ENCODE measurements around the gene NAP1L1.

NAP1L1 gene

DNA sequence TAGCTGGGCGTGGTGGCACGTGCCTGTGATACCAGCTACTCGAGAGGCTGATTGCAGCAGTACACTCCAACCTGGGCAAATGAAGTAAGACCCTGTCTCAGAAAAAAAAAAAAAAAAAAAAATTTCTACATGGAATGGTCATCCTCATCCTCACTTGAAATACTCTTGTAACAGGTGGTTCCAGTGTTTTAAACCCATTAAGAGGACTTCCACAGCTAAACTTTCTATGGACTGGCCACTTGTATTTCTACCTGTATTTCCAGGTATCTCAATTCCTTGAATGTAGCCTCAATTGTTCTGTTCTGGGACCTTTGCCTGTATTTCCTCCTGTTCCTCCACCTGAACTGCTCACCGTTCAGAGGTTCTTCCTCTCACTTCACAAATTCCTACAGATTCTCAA is 41.1 kb downstream of the NAP1L1 start:
- no peak for DNase-seq (ENCODE audit: low read depth)
- H3K4me3 ChIP-seq (ENCODE audit: low read depth, low read length), result no peak overlapping the region

- H3K4me3 ChIP-seq (ENCODE audit: low read depth, low read length), result no peak overlapping the region
- DNase-seq (ENCODE audit: low read depth), result no peak
Observed at GRCh38 chr12:76042147-76042546, 42.3 kb downstream of the NAP1L1 start.

GRCh38 chr12:76041406-76041805 is 43.1 kb downstream of the NAP1L1 start:
- no peak overlapping the region for H3K4me3 ChIP-seq (ENCODE audit: low read depth, low read length)
- DNase-seq (ENCODE audit: low read depth), result no peak

DNA sequence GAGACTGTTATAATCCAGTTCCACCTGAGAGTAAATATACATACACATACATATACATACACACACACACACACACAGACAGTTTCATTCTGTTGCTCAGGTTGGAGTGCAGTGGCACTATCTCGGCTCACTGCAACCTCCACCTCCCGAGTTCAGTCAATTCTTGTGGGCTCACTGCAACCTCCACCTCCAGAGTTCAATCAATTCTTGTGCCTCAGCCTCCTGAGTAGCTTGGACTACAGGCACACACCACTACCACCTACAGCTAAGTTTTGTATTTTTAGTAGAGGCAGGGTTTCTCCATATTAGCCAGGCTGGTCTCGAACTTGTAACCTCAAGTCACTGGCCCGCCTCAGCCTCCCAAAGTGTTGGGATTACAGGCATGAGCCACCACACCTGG is 44.0 kb downstream of the NAP1L1 start:
- DNase-seq (ENCODE audit: low read depth), result no peak
- H3K4me3 ChIP-seq (ENCODE audit: low read depth, low read length), result no peak overlapping the region

DNA sequence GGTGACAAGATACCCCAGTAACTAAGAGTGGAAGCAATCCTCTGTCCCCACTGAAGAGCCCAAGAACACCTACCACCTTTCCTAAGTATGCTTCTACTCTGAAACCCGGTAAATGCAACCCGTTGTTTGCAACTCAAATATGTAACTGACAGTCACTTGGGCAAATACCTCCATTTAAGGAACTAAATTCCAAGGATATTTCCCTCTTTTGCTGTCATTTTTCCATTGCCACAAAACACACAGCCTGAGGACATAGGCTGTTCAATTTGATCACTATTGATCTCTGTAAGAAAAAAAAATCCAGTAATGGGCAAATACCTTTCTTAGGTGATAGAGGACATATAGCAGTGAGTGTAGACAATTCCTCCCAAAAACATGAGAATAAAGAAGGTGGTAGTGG is 46.3 kb downstream of the NAP1L1 start:
- DNase-seq (ENCODE audit: low read depth), result no peak
- no peak overlapping the region for H3K4me3 ChIP-seq (ENCODE audit: low read depth, low read length)

GRCh38 chr12:76037130-76038103 is 47.1 kb downstream of the NAP1L1 start:
- H3K4me3 ChIP-seq (ENCODE audit: low read depth, low read length), result no peak overlapping the region
- peak; percentile 60 for DNase-seq (ENCODE audit: low read depth)

GRCh38 chr12:76035045-76035444 is 49.4 kb downstream of the NAP1L1 start:
- H3K4me3 ChIP-seq (ENCODE audit: low read depth, low read length), result no peak overlapping the region
- DNase-seq (ENCODE audit: low read depth), result no peak

GRCh38 chr12:76033081-76034011 is 51.1 kb downstream of the NAP1L1 start:
- peak overlapping the region; percentile 68 for H3K4me3 ChIP-seq (ENCODE audit: low read depth, low read length)

GRCh38 chr12:76032043-76032981 is 52.2 kb downstream of the NAP1L1 start:
- peak overlapping the region; percentile 68 for H3K4me3 ChIP-seq (ENCODE audit: low read depth, low read length)
- peak; percentile 43 for DNase-seq (ENCODE audit: low read depth)

More at GRCh38 chr12:76033081-76034011, 51.1 kb downstream of the NAP1L1 start:
- no peak for DNase-seq (ENCODE audit: low read depth)

DNA sequence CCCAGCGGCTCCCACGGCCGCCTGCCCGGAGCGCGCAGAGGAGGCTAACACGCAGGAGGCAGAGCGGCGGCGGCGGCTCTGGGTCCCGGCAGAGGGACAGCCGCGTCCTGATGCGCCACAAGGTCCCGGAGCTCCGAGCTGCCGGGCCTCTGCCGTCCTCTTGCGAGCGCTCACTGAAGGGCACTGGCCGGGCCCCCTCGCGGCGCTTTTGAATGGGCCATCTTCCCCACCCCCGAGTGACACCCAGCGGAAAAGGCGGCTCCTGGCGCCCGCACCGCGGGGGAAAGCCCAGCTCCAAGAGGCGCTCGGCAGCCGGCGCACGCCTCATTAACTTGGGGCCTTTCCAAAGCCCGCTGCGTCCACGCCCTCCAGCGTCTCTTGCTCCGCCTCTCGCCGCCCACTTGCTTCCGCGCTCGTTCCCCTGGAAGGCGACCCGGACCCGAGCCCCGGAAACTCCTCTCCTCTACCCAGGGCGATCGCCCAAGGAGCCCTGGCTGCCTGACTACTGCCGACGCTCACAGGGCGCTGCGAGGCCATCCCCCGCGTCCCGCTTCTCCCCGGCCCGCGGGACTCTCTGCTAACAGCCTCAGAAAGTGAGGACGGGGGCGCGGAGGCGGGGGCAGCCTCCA is 53.0 kb downstream of the NAP1L1 start, which contains the start of gene PHLDA1:
PHLDA1 (minus strand) TSS at position 363 of the 629 bp plus-strand sequence.
- DNase-seq (ENCODE audit: low read depth), result peak; percentile 93
- H3K4me3 ChIP-seq (ENCODE audit: low read depth, low read length), result peak within 1 kb of the TSS; percentile 68

- H3K4me3 ChIP-seq (ENCODE audit: low read depth, low read length), result peak overlapping the region; percentile 68
- no peak for DNase-seq (ENCODE audit: low read depth)
Observed at GRCh38 chr12:76031081-76031413, 53.4 kb downstream of the NAP1L1 start.

DNA sequence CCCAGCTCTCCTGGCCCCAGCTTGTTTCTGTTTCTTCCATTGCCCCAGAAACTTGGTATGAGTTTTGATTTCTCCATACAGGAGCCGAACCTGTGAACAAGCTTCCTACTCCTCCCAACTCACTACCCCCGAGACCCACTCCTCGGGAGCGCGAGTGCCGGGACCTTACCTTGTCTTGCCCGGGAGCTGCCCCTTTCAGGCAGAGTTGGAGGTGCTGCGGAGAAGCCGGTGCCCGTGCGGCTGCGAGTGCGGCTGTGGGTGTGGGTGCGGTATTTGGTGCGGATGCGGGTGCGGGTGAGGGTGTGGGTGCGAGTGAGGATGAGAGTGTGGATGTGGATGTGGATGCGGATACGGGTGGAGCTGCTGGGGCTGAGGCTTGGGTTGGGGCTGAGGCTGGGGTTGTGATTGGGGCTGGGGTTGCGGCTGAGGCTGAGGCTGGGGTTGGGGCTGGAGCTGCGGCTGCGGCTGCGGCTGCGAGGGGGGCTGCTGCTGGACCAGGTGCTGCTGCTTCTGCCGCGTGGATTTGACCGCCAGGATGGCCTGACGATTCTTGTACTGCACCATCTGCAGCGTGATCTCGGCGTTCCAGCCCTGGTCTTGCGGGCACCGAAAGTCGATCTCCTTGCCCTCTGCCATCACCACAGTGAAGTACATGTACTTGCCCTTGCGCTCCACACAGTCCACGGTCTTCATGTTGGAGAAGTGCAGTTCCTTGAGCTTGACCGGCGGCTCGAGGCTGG is 54.0 kb downstream of the NAP1L1 start:
- H3K4me3 ChIP-seq (ENCODE audit: low read depth, low read length), result peak overlapping the region; percentile 68
- DNase-seq (ENCODE audit: low read depth), result no peak

DNA sequence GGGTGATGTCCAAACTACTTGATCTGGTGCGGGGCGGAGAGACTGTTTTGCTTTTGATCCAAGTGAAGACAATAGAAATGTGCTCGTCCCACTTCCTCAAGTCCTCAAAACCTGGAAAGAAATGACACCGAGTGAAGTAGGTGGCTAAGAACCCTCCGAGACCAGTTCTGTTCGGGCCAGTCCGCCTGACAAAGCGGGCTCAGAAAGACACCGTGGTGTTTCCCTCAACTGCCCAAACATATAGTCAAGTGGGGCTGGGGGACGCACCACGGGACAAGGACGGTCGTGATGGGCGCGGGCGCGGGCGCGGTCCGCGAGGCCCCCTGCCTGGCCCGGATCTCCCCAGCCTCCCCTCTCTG is 54.5 kb downstream of the NAP1L1 start:
- no peak for DNase-seq (ENCODE audit: low read depth)
- peak overlapping the region; percentile 68 for H3K4me3 ChIP-seq (ENCODE audit: low read depth, low read length)

DNA sequence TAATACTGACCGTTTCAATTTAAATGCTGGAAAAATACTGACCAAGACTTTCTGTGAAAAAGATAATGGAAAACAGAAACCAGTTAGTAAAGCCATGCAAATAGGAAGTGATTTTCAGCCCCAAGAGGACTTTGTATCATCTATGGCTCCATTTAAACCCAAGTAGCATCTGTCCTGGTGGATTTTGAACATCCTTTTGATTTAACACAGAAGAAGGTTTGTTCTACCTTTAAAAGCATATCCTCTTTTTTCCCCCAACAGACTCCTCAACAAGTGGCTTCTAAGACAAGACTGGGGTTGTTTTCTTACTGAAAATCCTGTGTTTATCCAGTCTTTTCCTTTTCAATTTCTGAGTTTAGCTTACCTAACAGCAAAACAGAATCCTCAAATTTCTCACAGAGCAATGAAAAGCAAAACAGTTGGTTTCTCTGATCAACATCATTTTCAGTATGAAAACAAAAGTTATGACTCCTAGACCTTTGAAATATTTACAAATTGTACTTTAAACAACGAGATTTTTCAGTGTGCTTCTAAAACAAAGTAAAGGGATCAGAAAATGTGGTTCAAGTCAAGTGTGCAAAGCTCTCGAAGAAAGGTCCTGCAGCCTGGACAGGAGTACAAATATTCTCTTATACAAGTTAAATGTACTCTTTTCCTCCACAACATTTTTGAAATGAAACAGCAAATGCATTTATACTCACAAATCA is 55.8 kb downstream of the NAP1L1 start:
- DNase-seq (ENCODE audit: low read depth), result no peak
- H3K4me3 ChIP-seq (ENCODE audit: low read depth, low read length), result peak overlapping the region; percentile 68

GRCh38 chr12:76026643-76027063 is 57.8 kb downstream of the NAP1L1 start:
- no peak overlapping the region for H3K4me3 ChIP-seq (ENCODE audit: low read depth, low read length)
- peak; percentile 56 for DNase-seq (ENCODE audit: low read depth)

- no peak overlapping the region for H3K4me3 ChIP-seq (ENCODE audit: low read depth, low read length)
Observed at GRCh38 chr12:76025601-76026575, 58.6 kb downstream of the NAP1L1 start.

More at GRCh38 chr12:76025601-76026575, 58.6 kb downstream of the NAP1L1 start:
- DNase-seq (ENCODE audit: low read depth), result no peak

All from skeletal muscle cell (primary cell).